HG03520 (cell line): ENCODE results near the gene CARD11.
"Not testable (repeated sequence)": the region's sequence is repeated elsewhere in the genome, so short reads cannot be mapped to it uniquely, and the experiment has no call there.

ENCODE experiments used
- ATAC-seq: cut with Tn5 transposase; IDR thresholded peaks from one replicate; pipeline ENCODE4 v1.9.1; 2021; ENCODE audit warnings: mild to moderate bottlenecking, moderate library complexity; ENCODE audit not compliant: unreplicated experiment

CARD11 gene

DNA sequence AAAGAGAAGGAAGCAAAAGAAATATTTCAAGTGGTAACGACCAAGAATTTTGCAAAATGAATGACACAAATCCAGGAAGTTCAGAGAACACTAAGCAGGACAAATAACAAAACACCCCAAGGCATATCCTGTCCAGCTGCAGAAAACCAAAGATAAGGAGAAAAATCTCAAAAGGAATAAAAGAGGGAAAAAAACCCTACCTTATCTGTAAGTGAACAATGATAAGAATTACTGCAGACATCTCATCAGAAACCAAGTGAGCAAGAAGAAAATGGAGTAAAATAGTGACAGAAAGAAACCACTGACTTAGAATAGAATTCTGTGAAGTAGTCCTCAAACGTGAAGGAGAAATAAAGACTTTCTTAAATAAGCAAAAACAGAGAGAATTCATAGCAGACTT is 21.8 kb downstream of the CARD11 start:
- no peak for ATAC-seq

DNA sequence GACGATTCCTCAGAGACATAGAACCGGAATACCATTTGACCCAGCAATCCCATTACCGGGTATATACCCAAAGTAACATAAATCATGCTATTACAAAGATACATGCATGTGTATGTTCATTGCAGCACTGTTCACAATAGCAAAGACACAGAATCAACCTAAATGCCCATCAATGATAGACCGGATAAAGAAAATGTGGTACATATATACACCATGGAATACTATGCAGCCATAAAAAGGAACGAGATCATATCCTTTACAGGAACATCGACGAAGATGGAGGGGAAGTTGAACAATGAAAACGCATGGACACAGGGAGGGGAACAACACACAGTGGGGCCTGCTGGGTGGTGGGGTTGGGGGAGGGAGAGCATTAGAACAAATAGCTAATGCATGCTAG is 22.4 kb downstream of the CARD11 start:
- ATAC-seq: not testable (repeated sequence)

DNA sequence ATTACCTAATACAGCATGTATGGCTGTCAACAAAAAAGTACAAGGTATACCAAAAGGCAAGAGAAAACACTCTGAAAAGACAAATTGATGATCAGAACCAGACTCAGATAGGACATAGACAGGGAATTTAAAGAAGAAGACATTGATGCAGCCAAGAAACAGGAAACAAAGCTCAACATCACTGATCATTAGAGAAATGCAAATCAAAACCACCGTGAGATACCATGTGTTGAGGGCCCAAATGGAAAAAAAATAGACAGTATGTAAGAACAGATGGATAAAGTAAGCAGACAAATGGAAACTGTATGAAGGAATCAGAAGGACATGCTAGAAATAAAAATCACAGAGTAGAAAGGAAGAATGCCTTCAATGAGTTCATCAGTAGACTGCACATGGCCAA is 23.3 kb downstream of the CARD11 start:
- no peak for ATAC-seq

DNA sequence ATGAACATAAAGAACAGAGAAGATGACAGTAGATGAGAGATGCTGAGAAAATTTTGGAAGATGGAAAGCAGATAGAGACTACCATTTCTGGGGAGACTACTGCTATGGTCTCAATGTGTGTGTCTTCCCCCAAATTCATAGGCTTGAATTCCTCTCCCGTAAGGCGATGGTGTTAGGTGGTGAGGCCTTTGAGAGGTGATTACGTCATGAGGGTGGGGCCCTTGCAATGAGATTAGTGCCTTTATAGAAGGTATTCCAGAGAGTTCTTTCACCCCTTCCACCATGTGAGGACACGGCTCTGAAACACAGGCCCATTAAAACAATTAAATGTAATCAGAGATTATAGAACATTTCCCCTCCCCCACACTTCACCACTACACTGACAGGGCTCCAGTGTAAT is 23.9 kb downstream of the CARD11 start:
- no peak for ATAC-seq

DNA sequence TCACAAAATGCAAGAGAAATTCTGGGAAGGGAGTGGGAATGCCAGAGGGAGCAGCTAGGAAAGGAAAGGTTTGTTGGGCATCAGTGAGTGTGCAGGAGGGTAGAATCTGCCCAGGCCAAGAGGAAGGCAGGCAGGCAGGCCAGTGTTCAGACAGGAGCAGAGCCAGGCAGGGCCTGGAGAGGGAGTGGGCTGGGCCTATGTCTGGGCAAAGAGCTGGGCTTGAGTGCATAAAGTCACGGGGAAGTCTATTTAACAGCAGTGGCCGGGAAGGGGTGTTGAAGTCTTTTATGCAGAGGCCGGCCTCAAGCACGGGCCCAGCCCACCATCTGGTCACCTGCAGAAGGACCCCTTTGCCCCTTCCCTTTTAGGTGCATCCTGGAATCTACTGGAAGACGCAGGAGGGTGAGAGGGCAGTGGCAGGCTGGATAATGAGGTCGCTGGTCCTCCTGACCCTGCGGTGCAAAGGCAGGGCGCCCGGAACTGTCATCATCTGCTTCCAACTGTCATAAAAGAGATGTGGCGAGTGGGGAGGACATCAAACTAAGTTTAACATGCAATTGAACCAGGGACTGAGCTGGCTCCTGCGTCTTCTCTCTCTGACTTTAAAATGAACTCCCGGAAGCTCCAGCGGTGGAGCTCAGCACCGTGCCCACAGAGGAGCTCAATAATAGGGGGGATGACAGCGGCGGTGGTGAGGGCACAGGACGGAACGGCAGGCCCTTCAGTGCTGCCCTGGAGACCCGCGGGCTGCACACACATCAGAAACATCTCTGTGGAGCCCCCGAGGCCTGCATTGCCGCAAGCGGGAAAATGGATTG is 29.5 kb downstream of the CARD11 start:
- ATAC-seq: no peak

DNA sequence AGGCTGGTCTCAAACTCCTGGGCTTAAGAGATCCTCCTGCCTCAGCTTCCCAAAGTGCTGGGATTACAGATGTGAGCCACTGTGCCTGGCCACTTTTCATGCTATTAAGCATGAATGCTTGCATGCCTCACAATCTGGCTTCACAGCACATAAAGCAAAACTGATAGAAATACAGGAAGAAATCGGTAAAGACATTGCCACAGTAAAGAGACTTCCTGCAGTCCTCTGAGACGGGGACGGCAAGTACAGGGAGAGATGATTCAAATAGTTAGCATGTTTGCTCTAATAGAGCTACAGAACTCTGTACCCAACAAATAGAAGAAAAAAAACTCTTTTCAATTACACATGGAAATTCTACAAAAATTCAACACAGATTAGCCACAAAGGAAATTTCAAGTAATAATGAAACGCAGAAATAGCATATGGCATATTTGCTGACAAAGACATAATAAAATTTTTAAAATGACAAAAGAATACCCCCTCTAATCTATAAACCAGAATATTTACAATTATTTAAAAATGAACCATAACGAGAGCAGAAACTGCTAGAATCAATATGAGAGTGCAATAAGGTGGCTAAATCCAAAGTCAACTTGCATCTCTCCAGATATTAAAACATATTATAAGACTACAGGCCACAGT is 32.3 kb downstream of the CARD11 start:
- no peak for ATAC-seq

DNA sequence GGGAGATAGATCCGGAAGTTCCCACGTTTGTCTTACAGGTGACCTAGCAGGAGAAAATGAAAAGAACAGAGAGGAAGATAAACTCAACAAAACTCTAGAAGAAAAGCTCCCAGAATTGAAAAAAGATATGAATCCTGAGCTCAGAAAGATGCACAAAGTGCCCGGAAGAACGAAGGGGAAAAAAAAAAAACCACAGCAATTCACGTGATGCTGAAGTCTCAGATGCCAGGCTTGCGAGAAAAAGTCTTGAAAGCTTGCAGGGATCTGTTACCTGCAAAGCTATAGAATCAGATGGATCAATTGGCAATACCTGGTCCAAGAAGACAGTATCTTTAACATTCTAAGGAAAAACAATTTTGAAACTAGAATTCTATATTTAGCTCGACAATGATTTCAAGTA is 33.5 kb downstream of the CARD11 start:
- no peak for ATAC-seq

DNA sequence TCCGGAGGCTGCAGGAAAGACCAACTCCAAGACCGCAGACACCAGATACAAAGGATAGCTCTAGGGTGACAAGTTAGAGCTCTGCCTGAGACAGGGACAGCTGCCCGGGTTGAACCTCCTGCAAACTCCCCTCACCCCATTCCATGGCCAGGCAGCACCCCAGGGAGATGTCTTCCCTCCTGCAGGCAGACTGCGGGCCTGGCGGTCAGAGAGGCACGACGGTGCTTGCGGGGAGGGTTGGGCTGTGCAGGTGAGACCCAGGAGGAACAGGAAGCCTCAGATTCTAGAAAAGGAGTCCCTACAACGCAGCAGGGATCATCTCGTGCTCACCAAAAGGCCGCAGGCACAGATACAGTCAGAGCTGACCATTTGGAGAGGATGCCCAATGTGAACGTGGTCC is 34.6 kb downstream of the CARD11 start:
- no peak for ATAC-seq

DNA sequence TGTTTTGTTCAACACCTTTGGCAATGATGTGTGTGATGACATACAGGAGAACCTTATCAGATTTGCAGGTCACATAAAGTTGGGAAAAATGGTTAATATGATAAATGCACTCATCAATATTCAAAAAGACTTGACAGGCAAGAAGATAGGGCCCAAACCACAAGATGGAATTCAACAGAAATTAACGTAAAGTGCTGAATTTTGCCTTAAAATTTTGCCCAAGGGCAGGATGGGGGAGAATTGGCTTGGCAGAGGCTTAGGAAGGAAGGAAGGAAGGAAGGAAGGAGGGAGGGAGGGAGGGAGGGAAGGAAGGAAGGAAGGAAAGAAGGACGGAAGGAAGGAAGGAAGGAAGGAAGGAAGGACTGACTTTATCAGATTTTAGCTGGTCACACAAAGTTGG is 35.3 kb downstream of the CARD11 start:
- no peak for ATAC-seq

DNA sequence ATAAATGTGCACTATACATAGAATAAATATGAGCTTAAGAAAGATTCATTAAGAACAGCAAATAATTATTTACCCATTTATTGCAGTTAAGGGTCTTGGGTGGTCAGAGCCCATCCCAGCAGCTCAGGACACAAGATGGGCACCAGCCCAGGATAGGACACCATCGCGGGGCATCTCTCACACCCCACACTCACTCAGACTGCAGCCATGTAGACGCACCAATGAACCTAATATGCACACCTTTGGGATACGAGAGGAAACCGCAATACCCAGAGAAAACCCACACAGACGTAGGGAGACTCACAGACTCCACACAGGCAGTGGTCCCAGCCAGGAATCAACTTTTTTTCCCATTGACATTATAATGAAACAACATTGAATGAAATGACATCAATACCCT is 36.0 kb downstream of the CARD11 start:
- ATAC-seq: no peak

DNA sequence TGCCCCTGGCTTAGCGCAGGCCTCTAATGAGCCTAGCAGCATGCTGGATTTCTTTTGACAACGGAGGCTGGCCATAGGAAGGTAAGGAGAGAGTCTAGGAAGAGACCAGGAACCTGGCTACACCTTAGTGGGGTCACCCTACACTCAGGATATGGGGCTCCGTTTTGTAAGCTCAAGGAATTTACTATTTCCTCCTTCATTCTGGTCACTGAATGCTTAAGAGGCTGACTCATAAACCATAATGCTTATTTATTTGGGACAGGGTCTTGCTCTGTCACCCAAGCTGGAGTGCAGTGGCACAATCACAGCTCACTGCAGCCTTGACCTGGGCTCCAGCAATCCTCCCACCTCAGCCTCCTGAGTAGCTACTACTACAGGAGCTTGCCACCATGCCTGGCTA is 38.4 kb downstream of the CARD11 start:
- no peak for ATAC-seq

DNA sequence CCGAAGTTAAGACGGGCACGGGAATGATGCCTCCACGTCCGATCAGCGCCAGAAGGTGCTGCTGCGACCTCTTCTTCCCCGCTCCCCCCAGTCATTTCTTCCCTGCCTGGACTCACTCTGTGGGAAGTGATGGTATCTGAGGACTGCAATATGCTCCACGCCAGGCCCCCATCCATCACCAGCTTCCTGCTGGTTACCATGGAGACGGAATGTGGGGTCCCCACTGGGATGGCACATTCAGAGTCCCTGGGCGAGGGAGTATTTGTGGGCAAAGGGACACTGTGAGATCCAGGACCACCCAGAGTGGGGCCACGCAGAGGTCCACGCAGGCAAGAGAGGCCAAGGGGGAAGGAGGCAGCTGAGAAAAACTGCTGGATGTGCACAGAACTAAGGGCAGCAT is 39.7 kb downstream of the CARD11 start:
- ATAC-seq: no peak

DNA sequence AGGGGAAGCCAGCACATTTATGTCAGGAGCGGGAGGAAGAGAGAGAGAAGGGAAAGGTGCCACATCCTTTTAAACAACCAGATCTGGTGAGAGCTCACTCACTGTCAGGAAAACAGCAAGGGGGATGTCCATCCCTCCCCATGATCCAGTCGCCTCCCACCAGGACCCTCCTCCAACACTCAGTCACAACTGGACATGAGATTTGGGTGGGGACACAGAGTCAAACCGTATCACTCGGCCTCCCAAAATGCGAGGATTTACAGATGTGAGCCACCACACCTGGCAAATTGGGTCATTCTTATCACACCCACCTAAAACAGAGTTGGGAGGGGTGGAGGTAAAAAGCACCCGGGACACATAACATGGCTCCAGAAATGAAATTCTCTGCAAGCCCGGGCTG is 41.0 kb downstream of the CARD11 start:
- no peak for ATAC-seq

DNA sequence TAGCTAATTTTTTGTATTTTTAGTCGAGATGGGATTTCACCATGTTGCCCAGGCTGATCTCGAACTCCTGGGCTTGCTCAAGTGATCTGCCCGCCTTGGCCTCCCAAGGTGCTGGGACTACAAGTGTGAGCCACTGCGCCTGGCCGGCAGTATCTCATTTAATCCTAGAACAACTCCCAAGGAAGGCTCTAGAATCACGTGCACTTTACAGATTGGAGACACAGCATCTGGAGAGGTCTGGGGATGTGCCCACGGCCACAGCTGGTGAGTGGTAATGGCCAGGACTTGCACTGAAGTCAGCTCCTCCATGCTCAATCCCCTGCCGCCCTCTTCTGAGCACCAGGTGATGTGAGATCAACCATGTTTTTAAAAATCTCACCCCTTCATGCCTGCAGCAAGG is 43.1 kb downstream of the CARD11 start:
- no peak for ATAC-seq

DNA sequence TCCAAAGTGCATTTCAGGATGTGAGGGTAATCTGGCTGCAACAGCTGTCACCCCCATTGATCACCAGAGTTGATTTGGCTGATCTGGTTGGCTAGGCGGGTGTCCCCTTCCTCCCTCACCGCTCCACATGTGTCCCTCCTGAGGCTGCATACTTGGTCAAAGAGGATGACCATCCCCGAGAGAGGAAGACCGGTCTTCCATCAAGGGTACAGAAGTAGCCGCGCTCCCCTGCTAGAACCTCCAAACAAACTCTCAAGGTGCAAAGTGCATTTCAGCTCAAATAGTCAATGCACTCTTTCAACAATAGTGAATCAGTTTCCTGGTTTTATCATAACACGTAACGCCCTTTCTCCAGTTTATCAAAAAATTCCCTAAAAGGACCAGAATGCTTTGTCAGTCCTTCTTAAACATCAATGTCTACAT is 44.6 kb downstream of the CARD11 start:
- no peak for ATAC-seq

DNA sequence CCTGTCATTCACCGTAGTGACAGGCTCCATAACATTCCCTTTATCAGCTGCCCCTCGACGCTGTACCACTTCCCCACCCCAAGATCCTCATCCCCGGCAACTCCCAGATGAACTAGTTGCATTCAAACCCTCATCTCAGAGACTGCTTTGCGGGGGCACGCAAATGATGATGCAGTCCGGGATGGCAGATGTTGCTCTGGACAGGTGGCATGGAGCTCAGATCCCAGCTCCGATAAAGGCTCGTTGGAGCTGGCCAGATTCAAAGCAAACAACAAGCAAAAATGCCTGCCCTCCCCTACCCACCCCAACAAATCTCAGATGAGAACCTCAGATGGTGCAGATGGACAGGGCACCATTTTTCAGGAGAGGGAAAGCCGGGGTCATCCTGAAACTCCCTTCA is 46.7 kb downstream of the CARD11 start:
- no peak for ATAC-seq

DNA sequence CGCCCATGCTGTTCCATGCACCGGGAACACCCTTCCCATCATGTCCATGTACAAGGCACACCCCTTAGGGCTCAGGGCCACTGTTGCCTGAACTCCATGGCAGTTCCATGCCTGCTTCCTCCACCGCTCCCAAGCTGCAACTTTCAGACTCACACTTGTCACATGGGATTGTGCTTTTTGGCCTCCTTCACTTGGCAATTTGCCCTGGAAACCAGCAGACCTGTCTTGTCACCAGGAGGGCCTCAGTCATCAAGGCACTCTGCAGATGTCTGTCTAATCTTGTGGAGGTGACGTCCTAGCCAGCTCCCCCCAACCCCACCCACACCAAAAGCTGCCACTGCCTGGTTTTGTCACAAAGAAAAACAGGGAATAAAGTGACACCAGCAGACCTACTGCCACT is 47.5 kb downstream of the CARD11 start:
- ATAC-seq: no peak

DNA sequence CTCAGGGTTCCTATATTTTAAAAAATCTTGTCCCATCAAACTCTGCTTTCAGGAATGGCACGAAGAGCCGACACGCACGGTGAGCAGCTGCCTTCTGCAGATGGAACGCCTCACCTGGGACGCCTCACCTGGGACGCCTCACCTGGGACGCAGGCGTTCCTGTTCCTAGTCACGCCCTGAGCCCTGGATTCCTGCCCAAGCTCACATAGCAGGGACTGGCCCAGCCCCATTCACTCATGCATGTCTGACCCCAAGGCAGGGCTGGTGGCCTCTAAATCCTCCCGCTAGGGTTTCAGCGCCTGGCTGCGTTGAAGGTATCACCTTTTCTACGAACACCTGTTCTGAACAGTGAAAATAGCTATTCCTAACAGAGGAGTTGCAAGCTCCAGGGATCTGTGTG is 49.8 kb downstream of the CARD11 start:
- no peak for ATAC-seq

DNA sequence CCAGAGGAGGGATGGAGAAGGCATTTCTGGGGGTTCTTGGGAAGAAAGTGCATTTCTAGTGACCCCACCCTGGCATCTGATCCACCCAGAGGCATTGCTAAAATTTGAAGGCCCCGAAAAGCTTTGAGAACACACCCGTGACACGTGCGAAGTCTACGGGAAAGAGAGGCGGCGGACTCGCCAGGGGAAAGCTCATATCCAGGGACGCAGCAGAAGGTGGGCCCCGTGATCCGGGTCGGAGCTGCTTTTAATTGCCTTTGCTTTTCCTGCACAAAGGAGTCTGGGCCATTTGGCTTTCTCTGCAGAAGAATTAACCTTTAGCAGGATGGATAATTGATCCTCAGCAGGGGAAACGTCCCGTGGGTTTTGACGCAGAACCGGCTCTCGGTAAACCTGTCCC is 50.3 kb downstream of the CARD11 start:
- no peak for ATAC-seq

DNA sequence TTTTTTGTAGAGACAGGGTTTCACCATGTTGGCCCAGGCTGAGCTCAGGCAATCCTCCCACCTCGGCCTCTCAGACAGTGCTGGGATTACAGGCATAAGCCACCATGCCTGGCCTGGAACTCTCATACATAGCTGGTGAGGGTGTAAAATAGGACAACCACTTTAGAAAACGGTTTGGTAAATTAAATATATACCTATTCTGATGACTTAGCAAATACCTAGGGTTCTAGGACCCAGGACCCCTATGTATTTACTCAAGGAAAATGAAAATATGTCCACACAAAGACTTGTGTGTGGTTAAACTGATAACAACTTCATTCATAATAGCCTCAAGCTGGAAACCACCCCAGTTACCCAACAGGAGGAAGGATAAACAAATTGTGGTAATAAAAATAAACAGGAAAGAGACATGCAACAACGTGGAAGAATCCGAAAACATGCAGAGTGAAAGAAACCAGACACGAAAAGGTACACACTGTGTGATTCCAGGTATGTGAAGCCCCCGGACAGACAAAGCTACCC is 52.7 kb downstream of the CARD11 start:
- no peak for ATAC-seq

DNA sequence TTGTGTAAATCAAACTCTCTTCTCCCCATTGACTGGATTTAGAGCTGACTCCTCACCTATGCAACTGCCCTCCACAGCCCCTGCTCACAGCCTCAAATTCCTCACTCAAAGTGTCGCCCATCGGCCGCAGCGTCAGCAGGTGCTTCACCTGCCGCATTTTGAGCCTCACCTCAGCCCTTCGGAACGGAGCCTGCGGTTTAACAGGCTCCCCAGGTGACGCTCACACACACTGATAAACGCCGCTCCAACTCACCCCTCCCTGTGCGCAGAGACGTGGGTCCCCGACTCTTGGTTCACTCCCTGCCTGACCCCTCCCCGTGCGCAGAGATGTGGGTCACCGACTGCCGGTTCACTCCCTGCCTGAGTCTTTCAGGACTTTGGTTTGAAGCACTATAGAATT is 57.1 kb downstream of the CARD11 start:
- no peak for ATAC-seq

DNA sequence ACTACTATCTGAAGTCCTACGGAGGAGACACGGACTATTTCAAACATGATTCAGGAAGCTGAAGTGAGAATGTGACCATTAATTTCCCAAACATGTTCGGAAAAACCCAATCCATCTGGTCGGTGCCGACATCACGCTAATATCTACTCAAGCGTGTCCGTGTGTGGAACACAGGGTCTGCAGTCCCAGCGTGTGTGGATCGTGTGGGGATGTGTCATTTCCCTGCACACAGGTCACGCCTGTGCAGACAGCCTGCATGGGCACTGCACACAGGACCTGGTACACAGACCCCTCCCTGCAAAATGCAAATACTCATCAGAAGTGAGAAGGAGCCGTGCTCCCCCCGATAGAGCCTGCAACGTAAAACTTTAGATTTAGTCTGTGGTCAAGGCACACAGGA is 57.8 kb downstream of the CARD11 start:
- no peak for ATAC-seq

DNA sequence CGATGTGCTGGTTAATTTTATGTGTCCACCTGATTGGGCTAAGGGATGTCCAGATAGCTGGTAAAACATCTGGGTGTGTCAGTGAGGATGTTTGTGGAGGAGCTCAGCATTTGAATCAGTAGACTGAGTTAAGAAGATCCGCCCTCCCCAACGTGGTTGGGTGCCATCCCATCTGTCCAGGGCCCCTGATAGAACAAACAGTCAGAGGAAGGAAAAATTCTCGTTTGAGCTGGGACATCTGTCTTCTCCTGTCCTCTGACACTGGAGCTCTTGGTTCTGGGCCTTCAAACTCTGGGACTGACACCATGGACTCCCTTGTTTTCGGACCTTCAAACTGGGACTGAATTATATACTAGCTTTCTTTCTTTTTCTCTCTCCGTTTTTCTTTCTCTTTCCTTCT is 59.6 kb downstream of the CARD11 start:
- ATAC-seq: no peak
